PC-3 (cell line): Measurements from ENCODE around the gene PGA3. TPM values are rescaled to one million over a fixed set of nuclear protein-coding genes. Genes with fewer than 3 reads are reported as not detected.
"Not testable (repeated sequence)": the region's sequence is repeated elsewhere in the genome, so short reads cannot be mapped to it uniquely, and the experiment has no call there.

Source experiments
- ATAC-seq: fragments of 200-7000 bp; cut with Tn5 transposase; 2 replicates; pipeline ENCODE4 v1.9.1; 2020; ENCODE audit warnings: mild to moderate bottlenecking, moderate library complexity
- BruUV-seq: library from RNA; stranded (reverse); fragments of 400-500 nt; replicated peaks from 2 replicates; lab custom pipeline; 2021; lab: Mats Ljungman, UMichigan
- CTCF ChIA-PET: fragments of 300-600 bp; sonication (Branson Sonifier 250); formaldehyde crosslinking; loops from one replicate; lab custom pipeline; 2022; ENCODE audit warnings: antibody characterized with exemption; lab: Charles Lee
- POLR2A ChIA-PET: fragments of 300-600 bp; sonication (Branson Sonifier 250); formaldehyde crosslinking; loops from one replicate; lab custom pipeline; 2022; ENCODE audit warnings: antibody characterized with exemption; ENCODE audit not compliant: unreplicated experiment; lab: Charles Lee
- DNase-seq: peaks from one replicate; pipeline ENCODE4 v3.0.0-alpha.2; 2015
- H2AFZ ChIP-seq: fragments of 300-600 bp; sonication (generic); 2 replicates; pipeline ENCODE4 v1.6.0; 2016; ENCODE audit warnings: antibody characterized with exemption, low read length
- H3F3A ChIP-seq: fragments of 300-600 bp; sonication (generic); one replicate; pipeline ENCODE4 v1.6.0; 2017; ENCODE audit warnings: antibody characterized with exemption, low read length, control low read depth, mild to moderate bottlenecking; ENCODE audit not compliant: unreplicated experiment
- H3K27ac ChIP-seq: fragments of 300-600 bp; sonication (generic); 2 replicates; pipeline ENCODE4 v1.5.1; 2016; ENCODE audit warnings: mild to moderate bottlenecking, low read length
- H3K27me3 ChIP-seq: fragments of 300-600 bp; sonication (generic); 2 replicates; pipeline ENCODE4 v1.6.1; 2016; ENCODE audit warnings: low read length, mixed read lengths
- H3K36me3 ChIP-seq: fragments of 300-600 bp; sonication (generic); 2 replicates; pipeline ENCODE4 v1.6.1; 2016; ENCODE audit warnings: low read depth, mixed run types, low read length, mixed read lengths
- H3K4me1 ChIP-seq: fragments of 300-600 bp; sonication (generic); 2 replicates; pipeline ENCODE4 v1.5.1; 2016; ENCODE audit warnings: low read length; ENCODE audit not compliant: insufficient read depth
- H3K4me2 ChIP-seq: fragments of 300-600 bp; sonication (generic); 2 replicates; pipeline ENCODE4 v1.6.0; 2016; ENCODE audit warnings: low read length
- H3K4me3 ChIP-seq: fragments of 300-600 bp; sonication (generic); 2 replicates; pipeline ENCODE4 v1.5.1; 2016; ENCODE audit warnings: mild to moderate bottlenecking, low read length, mixed read lengths
- H3K79me2 ChIP-seq: fragments of 300-600 bp; sonication (generic); 2 replicates; pipeline ENCODE4 v1.6.1; 2017; ENCODE audit warnings: low read length, mixed read lengths
- H3K9ac ChIP-seq: fragments of 300-600 bp; sonication (generic); 2 replicates; pipeline ENCODE4 v1.6.0; 2016; ENCODE audit warnings: mild to moderate bottlenecking, low read length
- H3K9me2 ChIP-seq: fragments of 300-600 bp; sonication (generic); replicated peaks from 2 replicates; pipeline ENCODE4 v1.6.1; 2016; ENCODE audit warnings: mixed run types, low read length, mixed read lengths
- H3K9me3 ChIP-seq: fragments of 300-600 bp; sonication (generic); 2 replicates; pipeline ENCODE4 v1.6.1; 2016; ENCODE audit warnings: low read length, mixed read lengths
- H4K20me1 ChIP-seq: fragments of 300-600 bp; sonication (generic); 2 replicates; pipeline ENCODE4 v1.6.1; 2016; ENCODE audit warnings: low read length, mixed read lengths
- EZH2 ChIP-seq: fragments of 300-600 bp; sonication (generic); IDR thresholded peaks from one replicate; pipeline ENCODE4 v1.6.1; 2017; ENCODE audit warnings: antibody characterized with exemption, mild to moderate bottlenecking, low read length; ENCODE audit not compliant: unreplicated experiment
- EZH2phosphoT487 ChIP-seq: fragments of 300-600 bp; sonication (generic); IDR thresholded peaks from 2 replicates; pipeline ENCODE4 v1.6.1; 2018; ENCODE audit warnings: mild to moderate bottlenecking, antibody characterized with exemption, low read length, borderline replicate concordance
- intact Hi-C: fragments of 100-400 bp; cut with micrococcal nuclease; formaldehyde crosslinking; loops from 2 replicates; pipeline ENCODE4 v1.9.0; 2023
- total RNA-seq: library from RNA; depleted of rRNA; stranded (reverse); fragments of >200 nt; gene quantifications from 2 replicates; pipeline ENCODE4 v1.2.3, GENCODE V29; 2014
- TF ChIP-seq, protein P1 (sequence below): fragments of 300-600 bp; sonication (generic); conservative IDR thresholded peaks from 2 replicates; pipeline ENCODE4 v1.5.1; 2017; ENCODE audit warnings: antibody characterized with exemption, low read depth, mild to moderate bottlenecking, low read length

PGA3 gene
- total RNA-seq, 1 experiment from 2014 or later, result not detected

DNA sequence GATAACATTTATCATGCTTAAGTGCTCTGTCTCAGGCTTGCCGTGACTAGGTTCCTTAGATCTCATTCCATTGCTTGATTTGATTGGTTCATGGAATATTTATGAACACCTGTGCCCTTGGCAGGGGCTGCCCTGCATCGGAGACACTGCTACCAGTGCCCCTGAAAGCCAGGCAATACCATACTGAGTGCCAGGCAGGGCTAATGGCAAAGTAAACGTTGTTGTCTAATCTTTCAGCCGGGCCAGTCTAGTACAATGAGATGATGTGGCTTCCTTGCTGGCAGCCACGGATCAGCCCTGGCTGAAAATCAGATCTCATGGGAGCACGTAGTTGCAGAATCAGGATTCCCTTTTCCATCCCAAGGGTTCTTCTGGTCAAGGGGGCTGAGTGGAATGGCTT is 5.0 kb upstream of the PGA3 start:
- DNase-seq, result no peak
- CTCF ChIA-PET, result no interaction called here

DNA sequence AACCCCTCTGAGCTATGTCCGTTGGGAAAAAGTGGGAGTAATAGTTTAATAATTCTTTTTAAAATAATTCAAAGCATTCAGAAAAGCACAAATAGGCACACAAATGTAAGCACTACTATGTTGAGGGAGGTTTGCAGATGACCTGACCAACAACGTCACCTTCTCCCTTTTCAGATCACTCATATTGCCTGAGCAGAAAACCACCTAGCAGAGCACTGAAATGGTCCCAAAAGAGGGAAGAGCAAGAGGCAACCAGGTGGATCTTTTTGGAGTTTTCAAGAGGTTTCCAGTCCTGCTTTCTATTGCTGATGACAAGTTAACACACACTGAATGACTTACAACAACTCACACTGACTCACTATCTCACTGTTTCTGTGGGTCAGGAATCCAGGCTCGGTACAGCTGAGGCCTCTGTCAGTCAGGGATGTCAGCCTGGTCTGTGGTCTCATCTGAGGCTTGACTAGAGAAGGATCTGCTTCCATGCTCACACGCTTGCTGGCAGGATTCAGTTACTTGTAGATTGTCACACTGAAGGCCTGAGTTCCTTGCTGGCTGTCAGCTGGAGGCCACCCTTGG is 4.3 kb upstream of the PGA3 start:
- BruUV-seq, result no TSS peak
- peaks cover 10% of the 10 kb centered on the region; the same call in 1 of the 2 replicates for H3K9me3 ChIP-seq
- no peaks in the 10 kb centered on the region for H3F3A ChIP-seq
- H3K4me2 ChIP-seq, result no peak overlapping the region
- no peaks in the 10 kb centered on the region for H3K9me2 ChIP-seq
- ChIA-PET POLR2A (no interaction called here), CTCF (no interaction called here)
- H3K4me3 ChIP-seq, result no peak overlapping the region
- H3K27me3 ChIP-seq, result peaks cover 49% of the 10 kb centered on the region
- ATAC-seq, result no peak
- no peaks in the 10 kb centered on the region for H3K36me3 ChIP-seq
- TF ChIP-seq EZH2phosphoT487 (no peak), EZH2 (no peak)
- TF ChIP-seq, protein P1, sequence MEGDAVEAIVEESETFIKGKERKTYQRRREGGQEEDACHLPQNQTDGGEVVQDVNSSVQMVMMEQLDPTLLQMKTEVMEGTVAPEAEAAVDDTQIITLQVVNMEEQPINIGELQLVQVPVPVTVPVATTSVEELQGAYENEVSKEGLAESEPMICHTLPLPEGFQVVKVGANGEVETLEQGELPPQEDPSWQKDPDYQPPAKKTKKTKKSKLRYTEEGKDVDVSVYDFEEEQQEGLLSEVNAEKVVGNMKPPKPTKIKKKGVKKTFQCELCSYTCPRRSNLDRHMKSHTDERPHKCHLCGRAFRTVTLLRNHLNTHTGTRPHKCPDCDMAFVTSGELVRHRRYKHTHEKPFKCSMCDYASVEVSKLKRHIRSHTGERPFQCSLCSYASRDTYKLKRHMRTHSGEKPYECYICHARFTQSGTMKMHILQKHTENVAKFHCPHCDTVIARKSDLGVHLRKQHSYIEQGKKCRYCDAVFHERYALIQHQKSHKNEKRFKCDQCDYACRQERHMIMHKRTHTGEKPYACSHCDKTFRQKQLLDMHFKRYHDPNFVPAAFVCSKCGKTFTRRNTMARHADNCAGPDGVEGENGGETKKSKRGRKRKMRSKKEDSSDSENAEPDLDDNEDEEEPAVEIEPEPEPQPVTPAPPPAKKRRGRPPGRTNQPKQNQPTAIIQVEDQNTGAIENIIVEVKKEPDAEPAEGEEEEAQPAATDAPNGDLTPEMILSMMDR, result no peak
- no peak overlapping the region for H2AFZ ChIP-seq
- intact Hi-C loops, result no loop called here
- H3K79me2 ChIP-seq, result no peaks in the 10 kb centered on the region
- DNase-seq, result no peak
- no peak overlapping the region for H3K9ac ChIP-seq
- no peak overlapping the region for H3K27ac ChIP-seq
- no peaks in the 10 kb centered on the region for H4K20me1 ChIP-seq
- H3K4me1 ChIP-seq, result no peaks in the 10 kb centered on the region

More for the DNA sequence above, 5.0 kb upstream of the PGA3 start:
- Histone ChIP-seq H3K36me3 (no peaks in the 10 kb centered on the region), H3F3A (no peaks in the 10 kb centered on the region), H3K9ac (no peak overlapping the region), H3K27me3 (peaks cover 48% of the 10 kb centered on the region), H3K27ac (no peak overlapping the region), H3K9me2 (no peaks in the 10 kb centered on the region), H3K79me2 (no peaks in the 10 kb centered on the region), H2AFZ (no peak overlapping the region), H3K9me3 (peaks cover 10% of the 10 kb centered on the region; the same call in 1 of the 2 replicates), H3K4me3 (no peak overlapping the region), H3K4me1 (no peaks in the 10 kb centered on the region), H3K4me2 (no peak overlapping the region), H4K20me1 (no peaks in the 10 kb centered on the region)
- intact Hi-C loops, result no loop called here
- BruUV-seq, result no TSS peak
- POLR2A ChIA-PET, result no interaction called here
- ATAC-seq, result no peak
- TF ChIP-seq EZH2 (no peak), EZH2phosphoT487 (no peak)
- TF ChIP-seq, protein P1, result no peak

DNA sequence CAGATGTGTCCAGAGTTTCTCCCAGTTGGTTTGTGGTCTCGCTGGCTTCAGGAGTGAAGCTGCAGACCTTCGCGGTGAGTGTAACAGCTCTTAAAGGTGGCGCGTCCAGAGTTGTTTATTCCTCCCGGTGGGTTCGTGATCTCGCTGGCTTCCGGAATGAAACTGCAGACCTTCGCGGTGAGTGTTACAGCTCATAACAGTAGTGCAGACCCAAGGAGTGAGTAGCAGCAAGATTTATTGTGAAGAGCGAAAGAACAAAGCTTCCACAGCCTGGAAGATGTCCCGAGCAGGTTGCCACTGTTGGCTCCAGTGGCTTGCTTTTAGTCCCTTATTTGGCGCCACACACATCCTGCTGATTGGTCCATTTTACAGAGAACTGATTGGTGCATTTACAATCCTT is 1.8 kb upstream of the PGA3 start:
- H3K9ac ChIP-seq, result no peak overlapping the region
- CTCF ChIA-PET, result interaction anchor here (0.6 kb wide), 1 partner anchor 191 kb away, joined by 6 read pairs; no protein-coding TSS in a partner anchor
- DNase-seq, result no peak

DNA sequence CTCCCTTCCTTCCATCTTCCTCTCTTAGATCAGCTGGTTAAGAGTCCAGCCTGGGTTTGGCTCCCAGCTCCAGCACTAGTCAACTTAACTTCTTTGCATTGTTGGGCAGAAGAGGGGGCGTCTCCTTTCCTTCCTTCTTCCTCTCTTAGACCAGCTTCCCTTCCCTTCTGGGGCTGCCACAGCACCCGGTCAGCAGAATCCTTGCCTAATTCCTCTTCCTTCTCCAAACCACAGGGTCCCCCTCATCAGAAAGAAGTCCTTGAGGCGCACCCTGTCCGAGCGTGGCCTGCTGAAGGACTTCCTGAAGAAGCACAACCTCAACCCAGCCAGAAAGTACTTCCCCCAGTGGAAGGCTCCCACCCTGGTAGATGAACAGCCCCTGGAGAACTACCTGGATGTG is 558 bp downstream of the PGA3 start:
- H3K79me2 ChIP-seq, H3K9ac ChIP-seq, ATAC-seq, H3K27ac ChIP-seq, H3F3A ChIP-seq, H3K9me3 ChIP-seq, H2AFZ ChIP-seq, BruUV-seq, H3K4me2 ChIP-seq, H3K4me1 ChIP-seq, CTCF ChIA-PET, H3K4me3 ChIP-seq, H3K36me3 ChIP-seq, DNase-seq, H4K20me1 ChIP-seq, H3K9me2 ChIP-seq, POLR2A ChIA-PET, intact Hi-C loops: not testable (repeated sequence)
- H3K27me3 ChIP-seq, result peaks cover 27% of the 10 kb centered on the region

More for the DNA sequence above, 1.8 kb upstream of the PGA3 start:
- Histone ChIP-seq H3K27ac (no peak overlapping the region), H3K4me2 (no peak overlapping the region), H3K9me3 (peaks cover 10% of the 10 kb centered on the region; the same call in 1 of the 2 replicates), H4K20me1 (no peaks in the 10 kb centered on the region), H3K4me3 (no peak overlapping the region), H3K9me2 (no peaks in the 10 kb centered on the region), H3K36me3 (no peaks in the 10 kb centered on the region), H3K27me3 (peaks cover 45% of the 10 kb centered on the region), H3K4me1 (no peaks in the 10 kb centered on the region), H3K79me2 (no peaks in the 10 kb centered on the region), H2AFZ (no peak overlapping the region), H3F3A (no peaks in the 10 kb centered on the region)
- intact Hi-C loops, result no loop called here
- TF ChIP-seq EZH2 (no peak), EZH2phosphoT487 (no peak)
- TF ChIP-seq, protein P1, result no peak
- ATAC-seq, result no peak
- POLR2A ChIA-PET, result no interaction called here
- BruUV-seq, result no TSS peak
